ENCODE measurements around the gene NUDC. TPM values are rescaled to one million over a fixed set of nuclear protein-coding genes. Genes with fewer than 3 reads are reported as not detected.

Gene NUDC
- total RNA-seq, 2 experiments from 2014 or later = 43.0 to 44.6 TPM

DNA sequence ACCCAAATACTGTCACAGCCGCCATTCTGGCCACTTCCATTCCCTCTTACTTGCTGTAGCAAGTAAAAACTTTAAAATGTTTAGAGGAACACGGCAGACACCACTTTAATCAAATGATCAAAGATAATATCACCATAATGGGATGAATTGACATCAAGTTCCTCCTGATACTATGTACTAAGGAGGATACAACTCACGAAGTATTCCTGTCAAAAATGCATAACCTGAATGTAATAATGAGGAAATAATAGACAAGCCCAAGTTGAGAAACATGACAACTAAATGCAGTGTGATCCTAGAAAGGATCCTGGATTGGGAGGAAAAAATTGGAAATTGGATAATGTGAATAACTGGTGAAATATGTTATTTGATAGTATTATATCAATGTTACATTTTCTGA, 34.8 kb downstream of the NUDC start:
- H3K4me1 ChIP-seq (ENCODE audit: insufficient read depth, low read length) = peaks cover 18% of the 10 kb centered on the region
- no peak overlapping the region for H3K27ac ChIP-seq (ENCODE audit: low read depth in 1 of 2, low read length in 2 of 2)
- Mint-ChIP-seq H3K4me1 (ENCODE audit: low read depth) (peaks cover 7% of the 10 kb centered on the region), H3K9me3 (no peaks in the 10 kb centered on the region), H3K27me3 (peaks cover 8% of the 10 kb centered on the region), H3K36me3 (ENCODE audit: low read depth) (peaks cover 8% of the 10 kb centered on the region), H3K4me3 (no peak overlapping the region), H3K27ac (no peak overlapping the region)
- CTCF ChIA-PET = interaction anchor here (0.6 kb wide), 1 partner anchor 715 kb away, joined by 3 read pairs; no protein-coding TSS in a partner anchor
- DNase-seq (no peak), ATAC-seq (ENCODE audit: poor library complexity) (no peak)
- no peaks in the 10 kb centered on the region for H3K9me3 ChIP-seq (ENCODE audit: control insufficient read depth in 1 of 2, insufficient read depth in 1 of 2, low read length in 2 of 2)
- POLR2A ChIA-PET = no interaction called here
- peaks cover 2% of the 10 kb centered on the region for H3K36me3 ChIP-seq (ENCODE audit: insufficient read depth, low read length)
- intact Hi-C loops (cut with DNase I, micrococcal nuclease) = no loop called here
- H3K27me3 ChIP-seq (ENCODE audit: control insufficient read depth in 1 of 2, insufficient read depth in 2 of 2, low read length in 2 of 2) = peaks cover 6 to 8% of the 10 kb centered on the region in 2 experiments
- no peak overlapping the region for H3K4me3 ChIP-seq (ENCODE audit: low read length)
- TF ChIP-seq, protein P1, sequence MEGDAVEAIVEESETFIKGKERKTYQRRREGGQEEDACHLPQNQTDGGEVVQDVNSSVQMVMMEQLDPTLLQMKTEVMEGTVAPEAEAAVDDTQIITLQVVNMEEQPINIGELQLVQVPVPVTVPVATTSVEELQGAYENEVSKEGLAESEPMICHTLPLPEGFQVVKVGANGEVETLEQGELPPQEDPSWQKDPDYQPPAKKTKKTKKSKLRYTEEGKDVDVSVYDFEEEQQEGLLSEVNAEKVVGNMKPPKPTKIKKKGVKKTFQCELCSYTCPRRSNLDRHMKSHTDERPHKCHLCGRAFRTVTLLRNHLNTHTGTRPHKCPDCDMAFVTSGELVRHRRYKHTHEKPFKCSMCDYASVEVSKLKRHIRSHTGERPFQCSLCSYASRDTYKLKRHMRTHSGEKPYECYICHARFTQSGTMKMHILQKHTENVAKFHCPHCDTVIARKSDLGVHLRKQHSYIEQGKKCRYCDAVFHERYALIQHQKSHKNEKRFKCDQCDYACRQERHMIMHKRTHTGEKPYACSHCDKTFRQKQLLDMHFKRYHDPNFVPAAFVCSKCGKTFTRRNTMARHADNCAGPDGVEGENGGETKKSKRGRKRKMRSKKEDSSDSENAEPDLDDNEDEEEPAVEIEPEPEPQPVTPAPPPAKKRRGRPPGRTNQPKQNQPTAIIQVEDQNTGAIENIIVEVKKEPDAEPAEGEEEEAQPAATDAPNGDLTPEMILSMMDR (IDR thresholded peaks at IDR 0.05) = no peak

DNA sequence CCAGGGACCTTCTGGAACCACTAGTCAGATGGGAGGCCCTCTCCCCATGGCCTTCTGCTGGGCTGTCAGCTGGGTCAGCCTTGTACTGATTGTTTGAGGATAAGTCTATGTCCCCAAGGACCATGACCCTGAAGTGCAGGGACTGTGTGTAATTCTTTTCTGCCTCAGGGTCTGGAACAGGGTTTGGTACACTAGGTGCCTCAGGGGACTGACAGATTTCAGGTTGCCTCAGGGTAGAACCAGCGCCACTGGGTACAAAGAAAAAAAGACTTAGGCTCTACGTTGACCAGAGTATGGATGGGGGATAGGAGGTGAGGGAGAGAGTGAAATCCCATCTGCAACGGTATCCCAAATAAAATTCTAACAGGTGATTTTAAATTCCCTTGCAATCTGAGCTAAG, 35.8 kb downstream of the NUDC start:
- ATAC-seq (ENCODE audit: poor library complexity) (no peak), DNase-seq (no peak)
- Mint-ChIP-seq H3K4me1 (ENCODE audit: low read depth) (peaks cover 7% of the 10 kb centered on the region), H3K27ac (no peak overlapping the region), H3K4me3 (peak overlapping the region; percentile 62), H3K27me3 (peaks cover 10% of the 10 kb centered on the region), H3K9me3 (no peaks in the 10 kb centered on the region), H3K36me3 (ENCODE audit: low read depth) (peaks cover 8% of the 10 kb centered on the region)
- intact Hi-C loops (cut with DNase I, micrococcal nuclease) = no loop called here
- POLR2A ChIA-PET = no interaction called here
- Histone ChIP-seq H3K27me3 (ENCODE audit: control insufficient read depth in 1 of 2, insufficient read depth in 2 of 2, low read length in 2 of 2) (peaks cover 6 to 8% of the 10 kb centered on the region in 2 experiments), H3K4me1 (ENCODE audit: insufficient read depth, low read length) (peaks cover 18% of the 10 kb centered on the region), H3K4me3 (ENCODE audit: low read length) (no peak overlapping the region), H3K27ac (ENCODE audit: low read depth in 1 of 2, low read length in 2 of 2) (no peak overlapping the region), H3K36me3 (ENCODE audit: insufficient read depth, low read length) (no peaks in the 10 kb centered on the region), H3K9me3 (ENCODE audit: control insufficient read depth in 1 of 2, insufficient read depth in 1 of 2, low read length in 2 of 2) (no peaks in the 10 kb centered on the region)
- CTCF ChIA-PET = interaction anchor here (0.6 kb wide), 1 partner anchor 10 kb away, joined by 3 read pairs; no protein-coding TSS in a partner anchor
- TF ChIP-seq, protein P1 (IDR thresholded peaks at IDR 0.05) = no peak

DNA sequence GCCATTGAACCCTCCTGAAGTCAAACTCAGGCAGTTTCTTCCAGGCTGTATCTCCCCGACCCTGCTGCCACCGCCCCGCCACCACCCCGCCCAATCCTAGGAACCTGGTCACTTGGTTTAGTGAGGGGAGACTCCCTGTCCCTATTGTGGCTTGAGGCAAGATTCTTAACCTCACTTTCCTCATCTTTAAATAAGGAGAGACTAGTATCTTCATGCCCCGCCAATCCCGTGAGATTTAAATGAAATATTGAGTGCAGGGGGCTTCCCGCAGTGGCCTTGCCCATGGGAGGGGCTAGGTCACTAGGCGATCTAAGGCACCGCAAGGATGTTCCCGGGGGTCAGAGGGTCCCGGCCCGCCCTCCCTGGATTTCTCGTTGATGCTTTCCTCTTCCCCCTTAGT, 37.7 kb downstream of the NUDC start:
- no peak for DNase-seq
- ATAC-seq (ENCODE audit: poor library complexity) = no peak
- no peaks in the 10 kb centered on the region for H3K9me3 Mint-ChIP-seq
- Histone ChIP-seq H3K27me3 (ENCODE audit: control insufficient read depth in 1 of 2, insufficient read depth in 2 of 2, low read length in 2 of 2) (peaks cover 6 to 8% of the 10 kb centered on the region in 2 experiments), H3K9me3 (ENCODE audit: control insufficient read depth in 1 of 2, insufficient read depth in 1 of 2, low read length in 2 of 2) (no peaks in the 10 kb centered on the region), H3K36me3 (ENCODE audit: insufficient read depth, low read length) (no peaks in the 10 kb centered on the region), H3K4me3 (ENCODE audit: low read length) (peak overlapping the region; percentile 58), H3K4me1 (ENCODE audit: insufficient read depth, low read length) (peaks cover 18% of the 10 kb centered on the region), H3K27ac (ENCODE audit: low read depth in 1 of 2, low read length in 2 of 2) (no peak overlapping the region)
- TF ChIP-seq, protein P1 (IDR thresholded peaks at IDR 0.05) = no peak
- H3K27ac Mint-ChIP-seq = no peak overlapping the region
- H3K4me1 Mint-ChIP-seq (ENCODE audit: low read depth) = peaks cover 7% of the 10 kb centered on the region
- CTCF ChIA-PET = no interaction called here
- H3K27me3 Mint-ChIP-seq = peaks cover 20% of the 10 kb centered on the region
- POLR2A ChIA-PET = interaction anchor here (0.6 kb wide), 1 partner anchor 266 kb away, joined by 3 read pairs; no protein-coding TSS in a partner anchor
- no peaks in the 10 kb centered on the region for H3K36me3 Mint-ChIP-seq (ENCODE audit: low read depth)
- intact Hi-C loops (cut with DNase I, micrococcal nuclease) = no loop called here
- H3K4me3 Mint-ChIP-seq = peak overlapping the region; percentile 75
